Measurements from ENCODE around the gene KCTD2. TPM values are rescaled to one million over a fixed set of nuclear protein-coding genes. Genes with fewer than 3 reads are reported as not detected.

KCTD2 gene
- total and polyA plus RNA-seq, 9 of the 15 experiments (the other 6 are each of a cell fraction or from before 2014, with no cell fraction given) = 1.7 to 32.9 (median 15.8) TPM

- TF ChIP-seq TAF9B (IDR thresholded peaks at IDR 0.05; ENCODE audit: partially characterized antibody) = no peak
- no peak for TF ChIP-seq ZBTB12 (CRISPR knock-in tag; IDR thresholded peaks at IDR 0.05)
- TF ChIP-seq JUND (IDR thresholded peaks at IDR 0.05; ENCODE audit: borderline replicate concordance, low read depth, low read length) = peak; percentile 54; the same call in 1 of the 2 replicates
- peak; percentile 46; the same call in 1 of the 3 replicates for TF ChIP-seq JUND (tag; IDR thresholded peaks at IDR 0.05; ENCODE audit: borderline replicate concordance, low read depth, low read length)
- TF ChIP-seq TCF7 (IDR thresholded peaks at IDR 0.05; ENCODE audit: borderline replicate concordance) = no peak
- TF ChIP-seq DMBX1 (CRISPR knock-in tag; IDR thresholded peaks at IDR 0.05; ENCODE audit: borderline replicate concordance) = no peak
- no peak for TF ChIP-seq WHSC1 (IDR thresholded peaks at IDR 0.05; ENCODE audit: low read length)
- TF ChIP-seq EZH2 (IDR thresholded peaks at IDR 0.05; ENCODE audit: borderline replicate concordance, low read depth, low read length) = no peak
- TF ChIP-seq HINFP (tag; conservative IDR thresholded peaks at IDR 0.05; ENCODE audit: low read depth) = peak; percentile 80
- no peak for TF ChIP-seq ZBTB17 (CRISPR knock-in tag; IDR thresholded peaks at IDR 0.05)
- no peak for TF ChIP-seq KLF1 (tag; IDR thresholded peaks at IDR 0.05)
- TF ChIP-seq FOSL1 (tag; conservative IDR thresholded peaks at IDR 0.05) = no peak
- TF ChIP-seq GABPB1 (CRISPR knock-in tag; IDR thresholded peaks at IDR 0.05) = peak; percentile 35; the same call in 1 of the 2 replicates
- no peak for TF ChIP-seq SETDB1 (IDR thresholded peaks at IDR 0.05; ENCODE audit: low read length)
- TF ChIP-seq CCNT2 (IDR thresholded peaks at IDR 0.05; ENCODE audit: borderline replicate concordance, extremely low read depth, insufficient read length, low read depth, low read length) = no peak
- TF ChIP-seq ERF (CRISPR knock-in tag; IDR thresholded peaks at IDR 0.05) = no peak
- TF ChIP-seq, protein P1, sequence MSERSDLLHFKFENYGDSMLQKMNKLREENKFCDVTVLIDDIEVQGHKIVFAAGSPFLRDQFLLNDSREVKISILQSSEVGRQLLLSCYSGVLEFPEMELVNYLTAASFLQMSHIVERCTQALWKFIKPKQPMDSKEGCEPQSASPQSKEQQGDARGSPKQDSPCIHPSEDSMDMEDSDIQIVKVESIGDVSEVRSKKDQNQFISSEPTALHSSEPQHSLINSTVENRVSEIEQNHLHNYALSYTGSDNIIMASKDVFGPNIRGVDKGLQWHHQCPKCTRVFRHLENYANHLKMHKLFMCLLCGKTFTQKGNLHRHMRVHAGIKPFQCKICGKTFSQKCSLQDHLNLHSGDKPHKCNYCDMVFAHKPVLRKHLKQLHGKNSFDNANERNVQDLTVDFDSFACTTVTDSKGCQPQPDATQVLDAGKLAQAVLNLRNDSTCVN (CRISPR knock-in tag; IDR thresholded peaks at IDR 0.05) = no peak
- TF ChIP-seq ZNF644 (tag; IDR thresholded peaks at IDR 0.05; ENCODE audit: low read depth) = no peak
- TF ChIP-seq SAFB2 (IDR thresholded peaks at IDR 0.05; ENCODE audit: borderline replicate concordance, low read depth, low read length, severe bottlenecking) = no peak
- no peak for TF ChIP-seq OTX1 (CRISPR knock-in tag; IDR thresholded peaks at IDR 0.05)
- peak; percentile 60 for TF ChIP-seq CREM (IDR thresholded peaks at IDR 0.05; ENCODE audit: low read depth)
- TF ChIP-seq RBM39 (optimal IDR thresholded peaks at IDR 0.05; ENCODE audit: low read depth, low read length) = no peak
- TF ChIP-seq, protein P2, sequence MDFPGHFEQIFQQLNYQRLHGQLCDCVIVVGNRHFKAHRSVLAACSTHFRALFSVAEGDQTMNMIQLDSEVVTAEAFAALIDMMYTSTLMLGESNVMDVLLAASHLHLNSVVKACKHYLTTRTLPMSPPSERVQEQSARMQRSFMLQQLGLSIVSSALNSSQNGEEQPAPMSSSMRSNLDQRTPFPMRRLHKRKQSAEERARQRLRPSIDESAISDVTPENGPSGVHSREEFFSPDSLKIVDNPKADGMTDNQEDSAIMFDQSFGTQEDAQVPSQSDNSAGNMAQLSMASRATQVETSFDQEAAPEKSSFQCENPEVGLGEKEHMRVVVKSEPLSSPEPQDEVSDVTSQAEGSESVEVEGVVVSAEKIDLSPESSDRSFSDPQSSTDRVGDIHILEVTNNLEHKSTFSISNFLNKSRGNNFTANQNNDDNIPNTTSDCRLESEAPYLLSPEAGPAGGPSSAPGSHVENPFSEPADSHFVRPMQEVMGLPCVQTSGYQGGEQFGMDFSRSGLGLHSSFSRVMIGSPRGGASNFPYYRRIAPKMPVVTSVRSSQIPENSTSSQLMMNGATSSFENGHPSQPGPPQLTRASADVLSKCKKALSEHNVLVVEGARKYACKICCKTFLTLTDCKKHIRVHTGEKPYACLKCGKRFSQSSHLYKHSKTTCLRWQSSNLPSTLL (IDR thresholded peaks at IDR 0.05) = no peak
Observed at GRCh38 chr17:75113798-75114551, 67.0 kb downstream of the KCTD2 start (continued).
